PC-9 (cell line): Measurements from ENCODE around the gene PDE6B. TPM values are rescaled to one million over a fixed set of nuclear protein-coding genes. Genes with fewer than 3 reads are reported as not detected.

Experiments
- BruUV-seq: library from RNA; stranded (reverse); fragments of 400-500 nt; replicated peaks from 2 replicates; lab custom pipeline; 2021; lab: Mats Ljungman, UMichigan
- CTCF ChIA-PET: fragments of 300-600 bp; sonication (Branson Sonifier 250); formaldehyde crosslinking; loops from one replicate; lab custom pipeline; 2022; ENCODE audit warnings: antibody characterized with exemption; lab: Charles Lee
- POLR2A ChIA-PET: fragments of 300-600 bp; sonication (Branson Sonifier 250); formaldehyde crosslinking; loops from one replicate; lab custom pipeline; 2022; ENCODE audit warnings: antibody characterized with exemption; ENCODE audit not compliant: unreplicated experiment; lab: Charles Lee
- DNase-seq, 2 experiments: peaks; one replicate each; pipeline versions ENCODE4 v3.0.0 to v3.0.0-alpha.2; 2015 to 2022; ENCODE audit warnings: mixed read lengths in 1 of 2
- H2AFZ ChIP-seq: fragments of 200-600 bp; sonication (generic); 2 replicates; pipeline ENCODE4 v1.8.1; 2017; ENCODE audit warnings: antibody characterized with exemption
- H3F3A ChIP-seq: fragments of 200-600 bp; sonication (generic); 2 replicates; pipeline ENCODE4 v1.8.1; 2017; ENCODE audit warnings: antibody characterized with exemption, mild to moderate bottlenecking, low read depth; ENCODE audit not compliant: insufficient read depth
- H3K27ac ChIP-seq: fragments of 200-600 bp; sonication (generic); 2 replicates; pipeline ENCODE4 v1.6.1; 2016; ENCODE audit warnings: mixed run types
- H3K27me3 ChIP-seq: fragments of 200-600 bp; sonication (generic); 2 replicates; pipeline ENCODE4 v1.6.1; 2016; ENCODE audit warnings: low read depth, mixed run types; ENCODE audit not compliant: insufficient read depth
- H3K36me3 ChIP-seq: fragments of 200-600 bp; sonication (generic); 2 replicates; pipeline ENCODE4 v1.6.1; 2016; ENCODE audit warnings: low read depth, mixed run types
- H3K4me1 ChIP-seq: fragments of 200-600 bp; sonication (generic); replicated peaks from 2 replicates; pipeline ENCODE4 v1.6.1; 2016; ENCODE audit warnings: mixed run types; ENCODE audit not compliant: insufficient read depth
- H3K4me2 ChIP-seq: fragments of 200-600 bp; sonication (generic); 2 replicates; pipeline ENCODE4 v1.6.1; 2017; ENCODE audit warnings: mixed run types
- H3K4me3 ChIP-seq: fragments of 200-600 bp; sonication (generic); 2 replicates; pipeline ENCODE4 v1.6.1; 2016; ENCODE audit warnings: mixed run types
- H3K79me2 ChIP-seq: fragments of 200-600 bp; sonication (generic); 2 replicates; pipeline ENCODE4 v1.6.1; 2017; ENCODE audit warnings: low read depth, mixed run types
- H3K9me2 ChIP-seq: fragments of 200-600 bp; sonication (generic); 2 replicates; pipeline ENCODE4 v1.8.1; 2017; ENCODE audit warnings: mild to moderate bottlenecking; ENCODE audit not compliant: insufficient read depth
- H3K9me3 ChIP-seq: fragments of 200-600 bp; sonication (generic); 2 replicates; pipeline ENCODE4 v1.8.1; 2016; ENCODE audit warnings: low read depth; ENCODE audit not compliant: insufficient read depth
- H4K20me1 ChIP-seq: fragments of 200-600 bp; sonication (generic); 2 replicates; pipeline ENCODE4 v1.8.1; 2017; ENCODE audit not compliant: insufficient read depth
- CTCF ChIP-seq: fragments of 200-600 bp; sonication (generic); conservative IDR thresholded peaks from 2 replicates; pipeline ENCODE4 v1.6.1; 2017; ENCODE audit warnings: mixed run types, antibody characterized with exemption, mild to moderate bottlenecking, moderate library complexity
- EZH2 ChIP-seq: fragments of 200-600 bp; sonication (generic); IDR thresholded peaks from 2 replicates; pipeline ENCODE4 v1.8.0; 2017; ENCODE audit warnings: antibody characterized with exemption, low read depth
- intact Hi-C: fragments of 100-400 bp; cut with micrococcal nuclease; formaldehyde crosslinking; loops from one replicate; pipeline ENCODE4 v1.10.0; 2022; ENCODE audit not compliant: unreplicated experiment
- total RNA-seq: library from RNA; stranded (reverse); gene quantifications from 2 replicates; pipeline ENCODE4 v1.2.3, GENCODE V29; 2021

PDE6B gene
- total RNA-seq, 1 experiment from 2014 or later = 5.9 TPM

GRCh38 chr4:627347-628125 lies 2.2 kb downstream of the PDE6B start:
- no peak for TF ChIP-seq CTCF
- no peak for TF ChIP-seq EZH2
- H3K4me3 ChIP-seq = no peak overlapping the region
- intact Hi-C loops = no loop called here
- H3F3A ChIP-seq = no peaks in the 10 kb centered on the region
- H3K4me1 ChIP-seq = no peaks in the 10 kb centered on the region
- H2AFZ ChIP-seq = no peak overlapping the region
- H3K9me2 ChIP-seq = no peaks in the 10 kb centered on the region
- DNase-seq = no peak
- POLR2A ChIA-PET = no interaction called here
- no peak overlapping the region for H3K4me2 ChIP-seq
- CTCF ChIA-PET = interaction anchor here (0.6 kb wide), 1 partner anchor 345 kb away, joined by 6 read pairs; no protein-coding TSS in a partner anchor
- no peaks in the 10 kb centered on the region for H4K20me1 ChIP-seq
- BruUV-seq = no TSS peak
- no peaks in the 10 kb centered on the region for H3K36me3 ChIP-seq
- H3K9me3 ChIP-seq = no peaks in the 10 kb centered on the region
- peaks cover 87% of the 10 kb centered on the region for H3K27me3 ChIP-seq
- H3K79me2 ChIP-seq = no peaks in the 10 kb centered on the region
- H3K27ac ChIP-seq = no peak overlapping the region

- H4K20me1 ChIP-seq = no peaks in the 10 kb centered on the region
- no peaks in the 10 kb centered on the region for H3K36me3 ChIP-seq
- H3K4me2 ChIP-seq = no peak overlapping the region
- H3K9me3 ChIP-seq = no peaks in the 10 kb centered on the region
- intact Hi-C loops = no loop called here
- no peaks in the 10 kb centered on the region for H3K9me2 ChIP-seq
- H3K27ac ChIP-seq = no peak overlapping the region
- no peak for DNase-seq
- peaks cover 87% of the 10 kb centered on the region for H3K27me3 ChIP-seq
- ChIA-PET POLR2A (no interaction called here), CTCF (no interaction called here)
- no peak overlapping the region for H2AFZ ChIP-seq
- H3F3A ChIP-seq = no peaks in the 10 kb centered on the region
- BruUV-seq = no TSS peak
- no peak for TF ChIP-seq CTCF
- no peak for TF ChIP-seq EZH2
- H3K4me1 ChIP-seq = no peaks in the 10 kb centered on the region
- no peaks in the 10 kb centered on the region for H3K79me2 ChIP-seq
- no peak overlapping the region for H3K4me3 ChIP-seq
These were observed 3.0 kb downstream of the PDE6B start for GRCh38 chr4:628311-628741.

- no peak overlapping the region for H3K4me2 ChIP-seq
- no peaks in the 10 kb centered on the region for H3K9me2 ChIP-seq
- no TSS peak for BruUV-seq
- TF ChIP-seq CTCF = no peak
- no peak for TF ChIP-seq EZH2
- no peak overlapping the region for H2AFZ ChIP-seq
- H3K27me3 ChIP-seq = peaks cover 90% of the 10 kb centered on the region
- H3K4me3 ChIP-seq = no peak overlapping the region
- no peak overlapping the region for H3K27ac ChIP-seq
- DNase-seq = no peak
- H3K79me2 ChIP-seq = no peaks in the 10 kb centered on the region
- POLR2A ChIA-PET = no interaction called here
- no peaks in the 10 kb centered on the region for H3F3A ChIP-seq
- intact Hi-C loops = no loop called here
- H3K36me3 ChIP-seq = no peaks in the 10 kb centered on the region
- H3K4me1 ChIP-seq = no peaks in the 10 kb centered on the region
- H3K9me3 ChIP-seq = no peaks in the 10 kb centered on the region
- no peaks in the 10 kb centered on the region for H4K20me1 ChIP-seq
- CTCF ChIA-PET = no interaction called here
These were observed 3.7 kb downstream of the PDE6B start for GRCh38 chr4:628821-629635.
